OCI-LY3 (cell line): ENCODE measurements around the gene CNGB1.

Source experiments
- EZH2phosphoT487 ChIP-seq: fragments of 200-600 bp; shearing (Covaris generic); IDR thresholded peaks from 2 replicates; pipeline ENCODE4 v1.6.1; 2018; ENCODE audit warnings: antibody characterized with exemption, mixed run types, low read depth
- TF ChIP-seq, protein P1 (sequence below): fragments of 200-600, 300-600 bp; sonication (generic); IDR thresholded peaks from 2 replicates; pipeline ENCODE4 v1.5.1; 2014; ENCODE audit warnings: antibody characterized with exemption, low read length, low read depth

GRCh38 chr16:57908409-57908987 lies 62.4 kb downstream of the CNGB1 start:
- TF ChIP-seq, protein P1, sequence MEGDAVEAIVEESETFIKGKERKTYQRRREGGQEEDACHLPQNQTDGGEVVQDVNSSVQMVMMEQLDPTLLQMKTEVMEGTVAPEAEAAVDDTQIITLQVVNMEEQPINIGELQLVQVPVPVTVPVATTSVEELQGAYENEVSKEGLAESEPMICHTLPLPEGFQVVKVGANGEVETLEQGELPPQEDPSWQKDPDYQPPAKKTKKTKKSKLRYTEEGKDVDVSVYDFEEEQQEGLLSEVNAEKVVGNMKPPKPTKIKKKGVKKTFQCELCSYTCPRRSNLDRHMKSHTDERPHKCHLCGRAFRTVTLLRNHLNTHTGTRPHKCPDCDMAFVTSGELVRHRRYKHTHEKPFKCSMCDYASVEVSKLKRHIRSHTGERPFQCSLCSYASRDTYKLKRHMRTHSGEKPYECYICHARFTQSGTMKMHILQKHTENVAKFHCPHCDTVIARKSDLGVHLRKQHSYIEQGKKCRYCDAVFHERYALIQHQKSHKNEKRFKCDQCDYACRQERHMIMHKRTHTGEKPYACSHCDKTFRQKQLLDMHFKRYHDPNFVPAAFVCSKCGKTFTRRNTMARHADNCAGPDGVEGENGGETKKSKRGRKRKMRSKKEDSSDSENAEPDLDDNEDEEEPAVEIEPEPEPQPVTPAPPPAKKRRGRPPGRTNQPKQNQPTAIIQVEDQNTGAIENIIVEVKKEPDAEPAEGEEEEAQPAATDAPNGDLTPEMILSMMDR, result no peak
- TF ChIP-seq EZH2phosphoT487, result no peak
